GM12878 (cell line): ENCODE measurements around the gene ALG2. TPM values are rescaled to one million over a fixed set of nuclear protein-coding genes. Genes with fewer than 3 reads are reported as not detected.

ENCODE experiments used
- ATAC-seq: fragments of 200-7000 bp; cut with Tn5 transposase; 3 replicates; pipeline ENCODE4 v1.9.1; 2020; ENCODE audit warnings: mild to moderate bottlenecking, moderate library complexity
- BruUV-seq: library from RNA; stranded (reverse); fragments of 400-500 nt; replicated peaks from 2 replicates; lab custom pipeline; 2021; lab: Mats Ljungman, UMichigan
- CTCF ChIA-PET: fragments of 300-600 bp; sonication (Branson Sonifier 250); formaldehyde crosslinking; extraction: SDS; loops from one replicate; lab custom pipeline; 2021; ENCODE audit warnings: inconsistent platforms; lab: Yijun Ruan, JAX
- POLR2A ChIA-PET: fragments of 350-600 bp; formaldehyde crosslinking; extraction: SDS; loops from one replicate; lab custom pipeline; 2021; ENCODE audit warnings: inconsistent platforms; lab: Charles Lee
- RAD21 ChIA-PET: fragments of 300-600 bp; sonication (Branson Sonifier 250); formaldehyde crosslinking; loops from one replicate; lab custom pipeline; 2023; ENCODE audit warnings: antibody characterized with exemption; ENCODE audit not compliant: unreplicated experiment; lab: Charles Lee
- SMC1A ChIA-PET: fragments of 300-600 bp; sonication (Branson Sonifier 250); formaldehyde crosslinking; loops from one replicate; lab custom pipeline; 2023; ENCODE audit not compliant: unreplicated experiment, uncharacterized antibody; lab: Charles Lee
- DNase-seq: peaks from one replicate; pipeline ENCODE4 v3.0.0-alpha.2; 2011; ENCODE audit warnings: low read depth, low spot score
- FAIRE-seq: peaks from 3 replicates; lab custom pipeline; 2011; peaks lifted over from hg19 to GRCh38; lab: Jason Lieb, UNC
- H2AFZ ChIP-seq: 2 replicates; pipeline ENCODE4 v1.6.0; 2011; ENCODE audit warnings: low read depth, low read length, control low read depth; ENCODE audit not compliant: control insufficient read depth
- H3K27ac ChIP-seq: 2 replicates; pipeline ENCODE4 v1.5.1; 2011; ENCODE audit warnings: control low read depth; ENCODE audit not compliant: control insufficient read depth, insufficient read depth
- H3K27me3 ChIP-seq, 2 experiments: replicated peaks in 1 of 2; 2 replicates each; pipeline versions ENCODE4 v1.6.0 to v1.6.1; 2011; ENCODE audit warnings: low read length in 1 of 2; ENCODE audit not compliant: control insufficient read depth in 2 of 2, insufficient read depth in 2 of 2
- H3K36me3 ChIP-seq, 2 experiments: 2 replicates each; pipeline ENCODE4 v1.5.1; 2011; ENCODE audit warnings: low read length in 1 of 2; ENCODE audit not compliant: control insufficient read depth in 2 of 2, insufficient read depth in 2 of 2
- H3K4me1 ChIP-seq: 2 replicates; pipeline ENCODE4 v1.6.1; 2011; ENCODE audit warnings: mild to moderate bottlenecking, low read length, moderate library complexity, mixed read lengths; ENCODE audit not compliant: control insufficient read depth, insufficient read depth
- H3K4me2 ChIP-seq: 2 replicates; pipeline ENCODE4 v1.6.0; 2011; ENCODE audit warnings: control low read depth; ENCODE audit not compliant: control insufficient read depth, insufficient read depth
- H3K4me3 ChIP-seq: fragments of 200-600 bp; sonication (generic); 2 replicates; pipeline ENCODE4 v1.5.1; 2016
- H3K79me2 ChIP-seq: 2 replicates; pipeline ENCODE4 v1.6.0; 2011; ENCODE audit warnings: low read length; ENCODE audit not compliant: control insufficient read depth, insufficient read depth
- H3K9ac ChIP-seq: 2 replicates; pipeline ENCODE4 v1.8.0; 2011; ENCODE audit warnings: low read length, control low read depth, mixed read lengths; ENCODE audit not compliant: control insufficient read depth, insufficient read depth
- H3K9me3 ChIP-seq: replicated peaks from 3 replicates; pipeline ENCODE4 v1.5.1; 2011; ENCODE audit warnings: mild to moderate bottlenecking, low read length; ENCODE audit not compliant: control insufficient read depth, insufficient read depth
- H4K20me1 ChIP-seq: 2 replicates; pipeline ENCODE4 v1.6.0; 2011; ENCODE audit not compliant: control insufficient read depth, insufficient read depth
- BMI1 ChIP-seq: fragments of 450-650 bp; IDR thresholded peaks from 2 replicates; pipeline ENCODE4 v1.6.1; 2016; ENCODE audit warnings: mild to moderate bottlenecking, moderate library complexity, borderline replicate concordance
- CREB1 ChIP-seq: IDR thresholded peaks from 2 replicates; pipeline ENCODE4 v1.6.1; 2012; ENCODE audit warnings: low read depth, mild to moderate bottlenecking, inconsistent platforms
- DPF2 ChIP-seq: fragments of 450-650 bp; IDR thresholded peaks from 2 replicates; pipeline ENCODE4 v1.6.1; 2017; ENCODE audit warnings: mild to moderate bottlenecking
- MYC ChIP-seq: IDR thresholded peaks from 2 replicates; pipeline ENCODE4 v1.6.1; 2011; ENCODE audit warnings: mild to moderate bottlenecking, low read length, moderate library complexity, inconsistent platforms; ENCODE audit not compliant: insufficient read depth, insufficient replicate concordance, insufficient read length, severe bottlenecking
- NFYB ChIP-seq: IDR thresholded peaks from 2 replicates; pipeline ENCODE4 v1.6.1; 2011; ENCODE audit warnings: low read depth, mild to moderate bottlenecking, low read length, improper control_type of control experiment, moderate library complexity; ENCODE audit not compliant: insufficient read depth
- RELA ChIP-seq: fragments of 450-650 bp; IDR thresholded peaks from 2 replicates; pipeline ENCODE4 v1.8.0; 2014; ENCODE audit warnings: borderline replicate concordance; ENCODE audit not compliant: partially characterized antibody
- SMAD1 ChIP-seq: fragments of 450-650 bp; IDR thresholded peaks from 2 replicates; pipeline ENCODE4 v1.6.1; 2018; ENCODE audit warnings: mild to moderate bottlenecking, low read depth; ENCODE audit not compliant: partially characterized antibody
- TBL1XR1 ChIP-seq: IDR thresholded peaks from 2 replicates; pipeline ENCODE4 v1.6.1; 2012; ENCODE audit warnings: low read depth, low read length, improper control_type of control experiment
- ZNF217 ChIP-seq: fragments of 450-650 bp; IDR thresholded peaks from 2 replicates; pipeline ENCODE4 v1.6.1; 2017; ENCODE audit warnings: antibody characterized with exemption, mild to moderate bottlenecking
- ZNF274 ChIP-seq: IDR thresholded peaks from one replicate; pipeline ENCODE4 v1.8.0; 2011; ENCODE audit not compliant: insufficient read length, insufficient read depth
- ZNF384 ChIP-seq: IDR thresholded peaks from 2 replicates; pipeline ENCODE4 v1.6.1; 2012; ENCODE audit warnings: low read depth, mild to moderate bottlenecking, low read length, improper control_type of control experiment, borderline replicate concordance
- WGBS: methylation state at CpG from one replicate; pipeline ENCODE4 v1.1.6; 2016; ENCODE audit warnings: low lambda C conversion rate; ENCODE audit not compliant: insufficient replicate concordance, insufficient coverage; ENCODE audit errors: missing lambda C conversion rate; 5-methylcytosine and 5-hydroxymethylcytosine counted together
- in situ Hi-C: fragments of 300-500 bp; cut with MboI; formaldehyde crosslinking; loops from 9 replicates; pipeline ENCODE4 v1.14.3; 2018; ENCODE audit warnings: mixed read lengths
- intact Hi-C: fragments of 100-400 bp; cut with micrococcal nuclease; formaldehyde crosslinking; loops from one replicate; pipeline ENCODE4 v1.14.2; 2022; ENCODE audit not compliant: unreplicated experiment
- polyA plus RNA-seq, 11 experiments: library from polyadenylated mRNA; depleted of rRNA in 4 of 11; unstranded in 6 of 11; stranded (reverse) in 5 of 11; fragments of >200 nt; fragmentation: Nextera tagmentation in 4 of 11; fragmentation: Illumina TruSeq in 1 of 11; extraction: Ambion mirVana in 4 of 11; extraction: Trizol in 1 of 11; gene quantifications; 1 replicate in 1 of 11; 2 replicates in 10 of 11; pipeline versions ENCODE4 v1.2.1 to v1.2.3, GENCODE V29; 2011 to 2016; ENCODE audit warnings: inconsistent platforms in 2 of 11, missing spikeins in 2 of 11, low read depth in 1 of 11
- total RNA-seq, 4 experiments: library from RNA; depleted of rRNA in 3 of 4; stranded (reverse); fragments of >200 nt in 3 of 4; fragmentation: Illumina TruSeq in 1 of 4; extraction: Trizol in 1 of 4; gene quantifications; 2 replicates each; pipeline versions ENCODE4 v1.2.1 to v1.2.3, GENCODE V29; 2013 to 2021
- TF ChIP-seq, protein P1 (sequence below): fragments of 150-350 bp; IDR thresholded peaks from 2 replicates; pipeline ENCODE4 v1.6.1; 2016; ENCODE audit warnings: low read depth, low read length
- TF ChIP-seq, protein P2 (sequence below): fragments of 450-650 bp; IDR thresholded peaks from 2 replicates; pipeline ENCODE4 v1.6.1; 2017; ENCODE audit warnings: mild to moderate bottlenecking, low read depth, inconsistent platforms; ENCODE audit not compliant: poor library complexity, severe bottlenecking
- TF ChIP-seq, protein P3 (sequence below): fragments of 450-650 bp; formaldehyde crosslinking; IDR thresholded peaks from 2 replicates; pipeline ENCODE4 v1.4.0; 2020; ENCODE audit warnings: mild to moderate bottlenecking, moderate library complexity

ALG2 gene
- total and polyA plus RNA-seq, 10 of the 15 experiments (the other 5 are each of a cell fraction or from before 2014, with no cell fraction given), result 8.8 to 52.5 (median 38.6) TPM

DNA sequence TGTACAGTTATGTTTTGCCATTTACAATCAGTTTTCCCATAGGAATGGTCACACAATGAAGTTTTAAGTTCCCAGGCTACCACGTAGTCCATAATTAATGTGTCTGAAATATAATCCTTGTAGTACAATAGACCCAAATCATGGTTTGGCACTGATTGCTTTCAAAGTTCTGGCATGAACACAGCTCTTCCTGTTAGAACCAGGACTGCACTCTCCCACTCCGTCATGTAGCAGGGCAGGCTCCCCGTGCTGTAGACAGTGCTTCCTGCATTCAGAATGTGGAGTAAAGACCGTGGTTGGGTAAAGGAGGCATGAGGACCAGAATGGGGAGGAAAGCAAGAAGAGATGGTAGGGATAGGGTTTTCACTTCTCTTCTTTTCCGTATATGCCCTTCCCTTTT, 4.3 kb upstream of the ALG2 start:
- Histone ChIP-seq H3K9ac (no peak overlapping the region), H3K4me1 (peaks cover 9% of the 10 kb centered on the region), H3K4me2 (0 out of 2 replicates have a peak overlapping the region, but pooled peaks have one; percentile 6), H3K27me3 (no peaks in the 10 kb centered on the region), H3K27ac (0 out of 2 replicates have a peak overlapping the region, but pooled peaks have one; percentile 9), H3K36me3 (peaks cover 7 to 20% of the 10 kb centered on the region in 2 experiments), H3K4me3 (no peak overlapping the region; the same call in 1 of the 2 replicates), H3K79me2 (peaks cover 66% of the 10 kb centered on the region), H2AFZ (no peak overlapping the region), H4K20me1 (no peaks in the 10 kb centered on the region; the same call in 1 of the 2 replicates), H3K9me3 (no peaks in the 10 kb centered on the region)
- DNase-seq (no peak), ATAC-seq (no peak), FAIRE-seq (no peak)
- 98% methylated on average over 5 of the region's 5 CpGs for WGBS
- SMC1A ChIA-PET, result interaction anchor here (1.3 to 14.7 kb wide), 6 partner anchors 8 to 63 kb away, joined by 3 to 189 read pairs (median 14); no protein-coding TSS in a partner anchor
- CTCF ChIA-PET, result interaction anchor here (1.7 to 8.4 kb wide), 4 partner anchors 7 to 41 kb away, joined by 4 to 106 read pairs (median 6); no protein-coding TSS in a partner anchor
- intact Hi-C loops, result no loop called here
- BruUV-seq, result no TSS peak
- POLR2A ChIA-PET, result interaction anchor here (1.3 kb wide), 1 partner anchor 28 kb away, joined by 4 read pairs; no protein-coding TSS in a partner anchor
- in situ Hi-C loops, result no loop called here
- RAD21 ChIA-PET, result interaction anchor here (1.2 to 10.5 kb wide), 3 partner anchors 7 to 63 kb away, joined by 4 to 121 read pairs (median 44); no protein-coding TSS in a partner anchor
- TF ChIP-seq, protein P1, sequence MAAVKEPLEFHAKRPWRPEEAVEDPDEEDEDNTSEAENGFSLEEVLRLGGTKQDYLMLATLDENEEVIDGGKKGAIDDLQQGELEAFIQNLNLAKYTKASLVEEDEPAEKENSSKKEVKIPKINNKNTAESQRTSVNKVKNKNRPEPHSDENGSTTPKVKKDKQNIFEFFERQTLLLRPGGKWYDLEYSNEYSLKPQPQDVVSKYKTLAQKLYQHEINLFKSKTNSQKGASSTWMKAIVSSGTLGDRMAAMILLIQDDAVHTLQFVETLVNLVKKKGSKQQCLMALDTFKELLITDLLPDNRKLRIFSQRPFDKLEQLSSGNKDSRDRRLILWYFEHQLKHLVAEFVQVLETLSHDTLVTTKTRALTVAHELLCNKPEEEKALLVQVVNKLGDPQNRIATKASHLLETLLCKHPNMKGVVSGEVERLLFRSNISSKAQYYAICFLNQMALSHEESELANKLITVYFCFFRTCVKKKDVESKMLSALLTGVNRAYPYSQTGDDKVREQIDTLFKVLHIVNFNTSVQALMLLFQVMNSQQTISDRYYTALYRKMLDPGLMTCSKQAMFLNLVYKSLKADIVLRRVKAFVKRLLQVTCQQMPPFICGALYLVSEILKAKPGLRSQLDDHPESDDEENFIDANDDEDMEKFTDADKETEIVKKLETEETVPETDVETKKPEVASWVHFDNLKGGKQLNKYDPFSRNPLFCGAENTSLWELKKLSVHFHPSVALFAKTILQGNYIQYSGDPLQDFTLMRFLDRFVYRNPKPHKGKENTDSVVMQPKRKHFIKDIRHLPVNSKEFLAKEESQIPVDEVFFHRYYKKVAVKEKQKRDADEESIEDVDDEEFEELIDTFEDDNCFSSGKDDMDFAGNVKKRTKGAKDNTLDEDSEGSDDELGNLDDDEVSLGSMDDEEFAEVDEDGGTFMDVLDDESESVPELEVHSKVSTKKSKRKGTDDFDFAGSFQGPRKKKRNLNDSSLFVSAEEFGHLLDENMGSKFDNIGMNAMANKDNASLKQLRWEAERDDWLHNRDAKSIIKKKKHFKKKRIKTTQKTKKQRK, result no peak
- TF ChIP-seq BMI1 (no peak), MYC (no peak), DPF2 (no peak), TBL1XR1 (no peak), RELA (no peak), SMAD1 (no peak), ZNF384 (no peak), ZNF274 (no peak), NFYB (no peak), ZNF217 (no peak), CREB1 (no peak)
- TF ChIP-seq, protein P2, sequence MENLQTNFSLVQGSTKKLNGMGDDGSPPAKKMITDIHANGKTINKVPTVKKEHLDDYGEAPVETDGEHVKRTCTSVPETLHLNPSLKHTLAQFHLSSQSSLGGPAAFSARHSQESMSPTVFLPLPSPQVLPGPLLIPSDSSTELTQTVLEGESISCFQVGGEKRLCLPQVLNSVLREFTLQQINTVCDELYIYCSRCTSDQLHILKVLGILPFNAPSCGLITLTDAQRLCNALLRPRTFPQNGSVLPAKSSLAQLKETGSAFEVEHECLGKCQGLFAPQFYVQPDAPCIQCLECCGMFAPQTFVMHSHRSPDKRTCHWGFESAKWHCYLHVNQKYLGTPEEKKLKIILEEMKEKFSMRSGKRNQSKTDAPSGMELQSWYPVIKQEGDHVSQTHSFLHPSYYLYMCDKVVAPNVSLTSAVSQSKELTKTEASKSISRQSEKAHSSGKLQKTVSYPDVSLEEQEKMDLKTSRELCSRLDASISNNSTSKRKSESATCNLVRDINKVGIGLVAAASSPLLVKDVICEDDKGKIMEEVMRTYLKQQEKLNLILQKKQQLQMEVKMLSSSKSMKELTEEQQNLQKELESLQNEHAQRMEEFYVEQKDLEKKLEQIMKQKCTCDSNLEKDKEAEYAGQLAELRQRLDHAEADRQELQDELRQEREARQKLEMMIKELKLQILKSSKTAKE, result no peak
- TF ChIP-seq, protein P3, sequence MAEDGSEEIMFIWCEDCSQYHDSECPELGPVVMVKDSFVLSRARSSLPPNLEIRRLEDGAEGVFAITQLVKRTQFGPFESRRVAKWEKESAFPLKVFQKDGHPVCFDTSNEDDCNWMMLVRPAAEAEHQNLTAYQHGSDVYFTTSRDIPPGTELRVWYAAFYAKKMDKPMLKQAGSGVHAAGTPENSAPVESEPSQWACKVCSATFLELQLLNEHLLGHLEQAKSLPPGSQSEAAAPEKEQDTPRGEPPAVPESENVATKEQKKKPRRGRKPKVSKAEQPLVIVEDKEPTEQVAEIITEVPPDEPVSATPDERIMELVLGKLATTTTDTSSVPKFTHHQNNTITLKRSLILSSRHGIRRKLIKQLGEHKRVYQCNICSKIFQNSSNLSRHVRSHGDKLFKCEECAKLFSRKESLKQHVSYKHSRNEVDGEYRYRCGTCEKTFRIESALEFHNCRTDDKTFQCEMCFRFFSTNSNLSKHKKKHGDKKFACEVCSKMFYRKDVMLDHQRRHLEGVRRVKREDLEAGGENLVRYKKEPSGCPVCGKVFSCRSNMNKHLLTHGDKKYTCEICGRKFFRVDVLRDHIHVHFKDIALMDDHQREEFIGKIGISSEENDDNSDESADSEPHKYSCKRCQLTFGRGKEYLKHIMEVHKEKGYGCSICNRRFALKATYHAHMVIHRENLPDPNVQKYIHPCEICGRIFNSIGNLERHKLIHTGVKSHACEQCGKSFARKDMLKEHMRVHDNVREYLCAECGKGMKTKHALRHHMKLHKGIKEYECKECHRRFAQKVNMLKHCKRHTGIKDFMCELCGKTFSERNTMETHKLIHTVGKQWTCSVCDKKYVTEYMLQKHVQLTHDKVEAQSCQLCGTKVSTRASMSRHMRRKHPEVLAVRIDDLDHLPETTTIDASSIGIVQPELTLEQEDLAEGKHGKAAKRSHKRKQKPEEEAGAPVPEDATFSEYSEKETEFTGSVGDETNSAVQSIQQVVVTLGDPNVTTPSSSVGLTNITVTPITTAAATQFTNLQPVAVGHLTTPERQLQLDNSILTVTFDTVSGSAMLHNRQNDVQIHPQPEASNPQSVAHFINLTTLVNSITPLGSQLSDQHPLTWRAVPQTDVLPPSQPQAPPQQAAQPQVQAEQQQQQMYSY, result no peak
- TF ChIP-seq, all 136 proteins: peak for 0
